NCI-H187 treated with DMSO at 0.1 percent for 48 hours (cell line): Measurements from ENCODE around the gene FGFRL1.
"Not testable (repeated sequence)": the region's sequence is repeated elsewhere in the genome, so short reads cannot be mapped to it uniquely, and the experiment has no call there.

Experiments used
- DNase-seq: peaks from one replicate; lab custom pipeline; 2025; lab: John Stamatoyannopoulos, UW

The FGFRL1 gene

GRCh38 chr4:973431-974397 is 37.7 kb upstream of the FGFRL1 start, which contains the start of gene DGKQ:
Gene DGKQ, minus strand, starts transcription at chr4:973569. Its CDS starts 87 bp downstream, at chr4:973482.
- DNase-seq: no peak

GRCh38 chr4:974668-975067 is 36.8 kb upstream of the FGFRL1 start:
- DNase-seq: no peak

- DNase-seq: not testable (repeated sequence)
Observed at GRCh38 chr4:976016-976415, 35.4 kb upstream of the FGFRL1 start.

- DNase-seq: no peak
Observed at GRCh38 chr4:978957-979701, 32.3 kb upstream of the FGFRL1 start.

GRCh38 chr4:982291-982690 is 29.1 kb upstream of the FGFRL1 start:
- DNase-seq: no peak

- DNase-seq: no peak
Observed at GRCh38 chr4:982814-983213, 28.6 kb upstream of the FGFRL1 start.

- no peak for DNase-seq
Observed at GRCh38 chr4:984336-985054, 26.9 kb upstream of the FGFRL1 start.

GRCh38 chr4:985123-985830 is 26.1 kb upstream of the FGFRL1 start:
- no peak for DNase-seq

GRCh38 chr4:986428-986878 is 25.0 kb upstream of the FGFRL1 start:
- no peak for DNase-seq

GRCh38 chr4:986879-987623 is 24.4 kb upstream of the FGFRL1 start, which contains the start of gene IDUA:
Gene IDUA, plus strand, starts transcription at chr4:987044. Its CDS starts 41 bp downstream, at chr4:987085.
- no peak for DNase-seq

GRCh38 chr4:987624-988513 is 23.6 kb upstream of the FGFRL1 start:
- DNase-seq: no peak

- no peak for DNase-seq
Observed at GRCh38 chr4:988726-989721, 22.4 kb upstream of the FGFRL1 start.

- no peak for DNase-seq
Observed at GRCh38 chr4:989722-990471, 21.5 kb upstream of the FGFRL1 start.

GRCh38 chr4:990746-991367 is 20.6 kb upstream of the FGFRL1 start:
- DNase-seq: no peak

- no peak for DNase-seq
Observed at GRCh38 chr4:991451-992296, 19.8 kb upstream of the FGFRL1 start.
